ENCODE data around the gene FHL5. TPM values are rescaled to one million over a fixed set of nuclear protein-coding genes. Genes with fewer than 3 reads are reported as not detected.

FHL5 gene
- polyA plus RNA-seq, 2 of the 4 experiments (the other 2 are of a cell fraction) = not detected

- TF ChIP-seq HES2 (IDR thresholded peaks at IDR 0.05) (no peak), KDM5A (IDR thresholded peaks at IDR 0.05) (no peak), ZNF302 (CRISPR knock-in tag; IDR thresholded peaks at IDR 0.05) (no peak)
Observed at GRCh38 chr6:96611342-96611991, 48.5 kb downstream of the FHL5 start (continued).

- WGBS (ENCODE audit: missing lambda C conversion rate) = 18% methylated on average over 2 of the region's 2 CpGs
- TF ChIP-seq HEYL (CRISPR knock-in tag; IDR thresholded peaks at IDR 0.05) = no peak
- no peak for TF ChIP-seq FOSL2 (IDR thresholded peaks at IDR 0.05)
- no peak for TF ChIP-seq FOSL2 (CRISPR knock-in tag; IDR thresholded peaks at IDR 0.05)
- TF ChIP-seq USF2 (IDR thresholded peaks at IDR 0.05) = no peak
- no peak for TF ChIP-seq ZFP36 (IDR thresholded peaks at IDR 0.05; ENCODE audit: borderline replicate concordance, partially characterized antibody)
- no peak for TF ChIP-seq HES2 (IDR thresholded peaks at IDR 0.05)
- no peak for TF ChIP-seq SREBF2 (IDR thresholded peaks at IDR 0.05)
- TF ChIP-seq RFX5 (IDR thresholded peaks at IDR 0.05) = no peak
- H3K4me3 ChIP-seq = no peak overlapping the region
- no peaks in the 10 kb centered on the region for H3K4me1 ChIP-seq
- DNase-seq (ENCODE audit: low read depth in 1 of 2, low spot score in 1 of 2) = no peak
- ATAC-seq = no peak
- no peak overlapping the region for H3K4me2 ChIP-seq
- CTCF ChIA-PET = no interaction called here
- POLR2A ChIA-PET = no interaction called here
- H3K27ac ChIP-seq = no peak overlapping the region
- no peaks in the 10 kb centered on the region for H3K9me3 ChIP-seq
- FAIRE-seq = no peak
Observed at GRCh38 chr6:96613291-96613999, 50.5 kb downstream of the FHL5 start.

GRCh38 chr6:96620851-96621250, 57.9 kb downstream of the FHL5 start:
- CTCF ChIA-PET = interaction anchor here (1.5 kb wide), 1 partner anchor 439 kb away, joined by 4 read pairs; no protein-coding TSS in a partner anchor
- Histone ChIP-seq H3K4me1 (no peaks in the 10 kb centered on the region), H3K4me2 (no peak overlapping the region), H3K9me3 (no peaks in the 10 kb centered on the region), H3K27ac (no peak overlapping the region), H3K4me3 (no peak overlapping the region)
- ATAC-seq (no peak), FAIRE-seq (no peak), DNase-seq (ENCODE audit: low read depth in 1 of 2, low spot score in 1 of 2) (no peak)
- POLR2A ChIA-PET = no interaction called here
- TF ChIP-seq KDM1A (IDR thresholded peaks at IDR 0.05; ENCODE audit: low read depth) (no peak), RNF2 (IDR thresholded peaks at IDR 0.05; ENCODE audit: borderline replicate concordance, low read depth) (no peak), JUN (IDR thresholded peaks at IDR 0.05) (no peak)
- WGBS (ENCODE audit: missing lambda C conversion rate) = 0% methylated on average over 6 of the region's 6 CpGs

- Histone ChIP-seq H3K4me1 (no peaks in the 10 kb centered on the region), H3K4me3 (no peak overlapping the region), H3K4me2 (no peak overlapping the region), H3K9me3 (no peaks in the 10 kb centered on the region), H3K27ac (no peak overlapping the region)
- ChIA-PET POLR2A (no interaction called here), CTCF (interaction anchor here (1.5 kb wide), 1 partner anchor 438 kb away, joined by 4 read pairs; no protein-coding TSS in a partner anchor)
- no peak for FAIRE-seq
- 0% methylated on average over 1 of the region's 2 CpGs for WGBS (ENCODE audit: missing lambda C conversion rate)
- no peak for ATAC-seq
- DNase-seq (ENCODE audit: low read depth in 1 of 2, low spot score in 1 of 2) = no peak
- TF ChIP-seq ZSCAN20 (CRISPR knock-in tag; IDR thresholded peaks at IDR 0.05) = no peak
- no peak for TF ChIP-seq HDAC2 (IDR thresholded peaks at IDR 0.05)
- no peak for TF ChIP-seq ZC3H11A (IDR thresholded peaks at IDR 0.05)
- no peak for TF ChIP-seq RCOR1 (IDR thresholded peaks at IDR 0.05; ENCODE audit: low read depth, low read length)
- no peak for TF ChIP-seq RFX5 (IDR thresholded peaks at IDR 0.05)
- no peak for TF ChIP-seq TP53 (CRISPR knock-in tag; IDR thresholded peaks at IDR 0.05)
- no peak for TF ChIP-seq USF2 (IDR thresholded peaks at IDR 0.05)
- TF ChIP-seq CHD2 (IDR thresholded peaks at IDR 0.05; ENCODE audit: low read length, partially characterized antibody) = no peak
- TF ChIP-seq JUNB (IDR thresholded peaks at IDR 0.05) = no peak
- TF ChIP-seq KDM5A (IDR thresholded peaks at IDR 0.05) = no peak
- no peak for TF ChIP-seq MAX (IDR thresholded peaks at IDR 0.05)
- no peak for TF ChIP-seq PHF8 (IDR thresholded peaks at IDR 0.05; ENCODE audit: borderline replicate concordance, low read depth)
- no peak for TF ChIP-seq REST (IDR thresholded peaks at IDR 0.05)
- TF ChIP-seq HOXB5 (CRISPR knock-in tag; IDR thresholded peaks at IDR 0.05) = no peak
- no peak for TF ChIP-seq TFCP2L1 (CRISPR knock-in tag; IDR thresholded peaks at IDR 0.05)
- no peak for TF ChIP-seq NR3C1 (IDR thresholded peaks at IDR 0.05)
Observed at GRCh38 chr6:96621983-96622382, 59.1 kb downstream of the FHL5 start.

Measured in A549 (cell line).